Esophagus squamous epithelium (tissue), 4 donors: ENCODE data around the gene ASGR2.

Source experiments
- POLR2A ChIP-seq, 4 donors: fragments of 450-650 bp; IDR thresholded peaks; one replicate each; pipeline ENCODE4 v1.6.1; 2017; ENCODE audit warnings: antibody characterized with exemption in 4 of 4, mild to moderate bottlenecking in 4 of 4, moderate library complexity in 3 of 4
- TF ChIP-seq, protein P1 (sequence below), 6 experiments: fragments of 450-650 bp in 4 of 6; fragments of 200-600 bp in 2 of 6; sonication (generic) in 2 of 6; IDR thresholded peaks; one replicate each; pipeline ENCODE4 v1.5.1; 2016 to 2019; ENCODE audit warnings: antibody characterized with exemption in 6 of 6, mild to moderate bottlenecking in 4 of 6, moderate library complexity in 4 of 6

DNA sequence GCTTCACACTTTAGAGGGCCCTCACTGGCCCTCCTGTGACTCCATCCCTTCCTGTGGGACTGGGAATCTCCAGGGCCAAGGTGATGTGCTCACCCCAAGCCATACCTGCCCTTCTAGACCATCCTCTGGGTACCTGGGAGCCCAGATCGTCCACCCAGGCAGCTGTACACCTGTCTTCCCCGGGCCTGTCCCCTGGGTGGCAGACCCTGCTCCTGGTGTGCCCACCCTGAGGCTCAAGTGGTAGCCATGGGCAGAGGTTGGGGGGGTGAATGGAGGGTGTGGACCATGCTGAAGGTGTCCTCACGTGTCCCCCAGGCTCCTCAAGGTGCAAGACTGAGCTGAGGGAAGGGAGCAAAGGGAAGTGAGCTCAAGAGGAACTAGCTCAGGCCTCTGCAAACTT, 43.9 kb downstream of the ASGR2 start:
- TF ChIP-seq, protein P1, sequence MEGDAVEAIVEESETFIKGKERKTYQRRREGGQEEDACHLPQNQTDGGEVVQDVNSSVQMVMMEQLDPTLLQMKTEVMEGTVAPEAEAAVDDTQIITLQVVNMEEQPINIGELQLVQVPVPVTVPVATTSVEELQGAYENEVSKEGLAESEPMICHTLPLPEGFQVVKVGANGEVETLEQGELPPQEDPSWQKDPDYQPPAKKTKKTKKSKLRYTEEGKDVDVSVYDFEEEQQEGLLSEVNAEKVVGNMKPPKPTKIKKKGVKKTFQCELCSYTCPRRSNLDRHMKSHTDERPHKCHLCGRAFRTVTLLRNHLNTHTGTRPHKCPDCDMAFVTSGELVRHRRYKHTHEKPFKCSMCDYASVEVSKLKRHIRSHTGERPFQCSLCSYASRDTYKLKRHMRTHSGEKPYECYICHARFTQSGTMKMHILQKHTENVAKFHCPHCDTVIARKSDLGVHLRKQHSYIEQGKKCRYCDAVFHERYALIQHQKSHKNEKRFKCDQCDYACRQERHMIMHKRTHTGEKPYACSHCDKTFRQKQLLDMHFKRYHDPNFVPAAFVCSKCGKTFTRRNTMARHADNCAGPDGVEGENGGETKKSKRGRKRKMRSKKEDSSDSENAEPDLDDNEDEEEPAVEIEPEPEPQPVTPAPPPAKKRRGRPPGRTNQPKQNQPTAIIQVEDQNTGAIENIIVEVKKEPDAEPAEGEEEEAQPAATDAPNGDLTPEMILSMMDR (IDR thresholded peaks at IDR 0.05): no peak
- no peak for TF ChIP-seq POLR2A (IDR thresholded peaks at IDR 0.05)
